ENCODE data around the gene PDLIM4.

The PDLIM4 gene

GRCh38 chr5:132271251-132272246, 14.1 kb downstream of the PDLIM4 start:
- TF ChIP-seq GATA3 (IDR thresholded peaks at IDR 0.05; ENCODE audit: low read depth, low read length): no peak
- TF ChIP-seq GATA2 (IDR thresholded peaks at IDR 0.05; ENCODE audit: low read depth, low read length): no peak

- TF ChIP-seq GATA3 (IDR thresholded peaks at IDR 0.05; ENCODE audit: low read depth, low read length) (no peak), GATA2 (IDR thresholded peaks at IDR 0.05; ENCODE audit: low read depth, low read length) (no peak)
Measured at GRCh38 chr5:132272311-132273210, 15.1 kb downstream of the PDLIM4 start.

GRCh38 chr5:132273631-132274030, 16.1 kb downstream of the PDLIM4 start:
- TF ChIP-seq GATA3 (IDR thresholded peaks at IDR 0.05; ENCODE audit: low read depth, low read length) (no peak), GATA2 (IDR thresholded peaks at IDR 0.05; ENCODE audit: low read depth, low read length) (no peak)

- TF ChIP-seq GATA3 (IDR thresholded peaks at IDR 0.05; ENCODE audit: low read depth, low read length) (no peak), GATA2 (IDR thresholded peaks at IDR 0.05; ENCODE audit: low read depth, low read length) (no peak)
Measured at GRCh38 chr5:132274050-132274792, 16.7 kb downstream of the PDLIM4 start.

DNA sequence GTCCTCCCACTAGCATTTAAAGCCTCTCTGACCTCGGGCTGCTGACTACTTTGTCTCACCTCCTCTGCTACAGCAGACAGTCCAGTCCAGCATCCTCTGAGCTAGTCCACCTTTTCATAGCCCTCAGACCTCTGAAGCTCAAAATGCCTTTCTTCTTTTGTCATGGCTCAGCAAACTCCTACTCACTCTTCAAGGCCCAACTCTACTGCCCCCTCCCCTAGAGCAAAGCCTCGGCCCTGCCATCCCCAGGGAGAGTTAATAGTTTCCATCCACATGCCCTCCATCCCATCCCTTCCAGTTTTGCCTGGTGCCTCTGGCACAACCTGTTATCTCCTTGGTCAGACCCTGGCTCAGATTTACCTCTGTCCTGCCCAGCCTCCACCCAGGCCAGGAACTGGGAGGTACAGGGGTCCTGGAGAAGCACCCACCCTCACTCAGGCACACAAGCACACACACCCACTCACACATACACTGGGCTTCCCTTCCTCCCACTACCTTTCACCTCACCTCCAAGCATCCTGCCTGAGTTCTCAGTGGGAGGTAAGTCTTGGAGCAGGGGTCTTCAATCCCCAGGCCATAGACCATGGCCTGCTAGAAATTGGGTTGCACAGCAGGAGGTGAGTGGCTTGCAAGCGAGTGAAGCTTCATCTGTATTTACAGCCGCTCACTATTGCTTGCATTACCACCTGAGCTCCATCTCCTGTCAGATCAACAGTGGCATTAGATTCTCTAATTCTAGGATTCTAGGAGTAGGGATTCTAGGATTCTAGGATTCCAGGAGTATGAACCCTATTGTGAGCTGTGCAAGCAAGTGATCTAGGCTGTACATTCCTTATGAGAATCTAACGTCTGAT, 18.1 kb downstream of the PDLIM4 start:
- no peak for TF ChIP-seq GATA3 (IDR thresholded peaks at IDR 0.05; ENCODE audit: low read depth, low read length)
- no peak for TF ChIP-seq GATA2 (IDR thresholded peaks at IDR 0.05; ENCODE audit: low read depth, low read length)

DNA sequence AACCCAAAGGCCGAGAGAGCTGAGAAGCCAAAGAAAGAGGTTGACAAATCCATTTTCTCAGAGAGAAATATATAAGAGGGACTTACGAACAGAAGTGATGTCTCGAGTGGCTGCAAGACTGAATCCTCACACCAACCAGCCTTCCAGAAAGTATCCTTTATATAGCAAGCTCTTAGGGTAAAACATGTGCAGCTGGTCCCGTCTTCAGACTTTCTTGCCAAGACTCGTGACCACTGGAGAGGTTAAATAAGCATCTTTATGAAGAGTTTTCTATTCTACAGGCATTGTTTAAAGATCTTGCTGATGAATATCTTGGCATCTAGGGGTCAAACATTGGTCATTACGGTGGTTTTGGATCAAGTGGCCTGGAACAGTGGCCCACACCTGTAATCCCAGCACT, 19.8 kb downstream of the PDLIM4 start:
- no peak for TF ChIP-seq GATA3 (IDR thresholded peaks at IDR 0.05; ENCODE audit: low read depth, low read length)
- TF ChIP-seq GATA2 (IDR thresholded peaks at IDR 0.05; ENCODE audit: low read depth, low read length): no peak

DNA sequence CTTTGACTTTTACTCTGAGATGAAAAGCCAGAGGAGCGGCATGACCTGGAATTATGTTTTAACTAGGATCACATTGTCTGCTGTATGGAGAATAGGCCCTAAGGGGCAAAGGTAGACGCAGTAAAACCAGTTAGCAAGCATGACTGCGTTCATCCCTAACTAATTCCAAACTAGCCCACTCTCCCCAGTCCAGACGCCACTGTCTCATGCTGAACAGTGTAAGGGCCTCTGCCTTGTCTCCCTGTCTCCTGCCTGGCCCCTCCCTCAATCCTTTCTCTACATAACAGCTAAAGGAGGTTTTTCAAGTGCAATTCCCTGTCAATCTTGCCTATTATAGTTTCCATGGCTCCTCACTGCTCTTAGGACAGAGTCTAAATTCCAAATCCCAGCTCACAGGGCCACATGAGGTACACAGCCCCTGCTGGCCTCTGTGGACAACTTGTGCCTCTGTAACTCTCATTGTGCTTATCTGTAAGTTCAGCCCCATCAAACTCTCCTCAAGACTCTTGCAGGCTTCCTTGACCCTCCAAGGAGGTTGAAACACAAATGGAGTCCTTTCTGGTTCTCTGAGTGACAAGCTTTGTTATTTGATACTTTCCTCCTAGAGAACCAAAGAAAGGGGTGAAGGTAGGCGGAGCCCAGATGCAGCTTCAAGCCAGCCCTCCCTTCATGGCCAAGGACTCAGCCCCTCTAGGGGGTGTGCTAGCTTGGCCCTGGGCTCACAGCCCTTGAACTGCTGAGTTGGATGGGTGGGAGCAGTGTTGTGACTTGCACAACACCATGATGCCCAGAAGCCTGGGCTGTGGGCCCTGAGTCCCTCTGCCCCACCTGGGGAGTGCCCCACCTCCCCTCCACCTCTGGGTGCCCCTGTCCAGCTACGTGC, 20.7 kb downstream of the PDLIM4 start:
- TF ChIP-seq GATA3 (IDR thresholded peaks at IDR 0.05; ENCODE audit: low read depth, low read length) (no peak), GATA2 (IDR thresholded peaks at IDR 0.05; ENCODE audit: low read depth, low read length) (no peak)

GRCh38 chr5:132279801-132280200, 22.3 kb downstream of the PDLIM4 start:
- TF ChIP-seq GATA2 (IDR thresholded peaks at IDR 0.05; ENCODE audit: low read depth, low read length): no peak
- TF ChIP-seq GATA3 (IDR thresholded peaks at IDR 0.05; ENCODE audit: low read depth, low read length): no peak

GRCh38 chr5:132280371-132281240, 23.1 kb downstream of the PDLIM4 start:
- TF ChIP-seq GATA3 (IDR thresholded peaks at IDR 0.05; ENCODE audit: low read depth, low read length) (no peak), GATA2 (IDR thresholded peaks at IDR 0.05; ENCODE audit: low read depth, low read length) (no peak)

GRCh38 chr5:132281856-132282614, 24.5 kb downstream of the PDLIM4 start:
- peak; percentile 41; the same call in 1 of the 2 replicates for TF ChIP-seq GATA2 (IDR thresholded peaks at IDR 0.05; ENCODE audit: low read depth, low read length)
- TF ChIP-seq GATA3 (IDR thresholded peaks at IDR 0.05; ENCODE audit: low read depth, low read length): 0 out of 2 replicates have a peak, but pooled peaks have one; percentile 22
